HG03460 (cell line): ENCODE results near the gene HAL.
A peak's percentile ranks its signal among the peaks of the same experiment; 100 is the strongest.

ENCODE experiments used
- ATAC-seq: cut with Tn5 transposase; IDR thresholded peaks from one replicate; pipeline ENCODE4 v1.9.1; 2021; ENCODE audit not compliant: unreplicated experiment

HAL gene

DNA sequence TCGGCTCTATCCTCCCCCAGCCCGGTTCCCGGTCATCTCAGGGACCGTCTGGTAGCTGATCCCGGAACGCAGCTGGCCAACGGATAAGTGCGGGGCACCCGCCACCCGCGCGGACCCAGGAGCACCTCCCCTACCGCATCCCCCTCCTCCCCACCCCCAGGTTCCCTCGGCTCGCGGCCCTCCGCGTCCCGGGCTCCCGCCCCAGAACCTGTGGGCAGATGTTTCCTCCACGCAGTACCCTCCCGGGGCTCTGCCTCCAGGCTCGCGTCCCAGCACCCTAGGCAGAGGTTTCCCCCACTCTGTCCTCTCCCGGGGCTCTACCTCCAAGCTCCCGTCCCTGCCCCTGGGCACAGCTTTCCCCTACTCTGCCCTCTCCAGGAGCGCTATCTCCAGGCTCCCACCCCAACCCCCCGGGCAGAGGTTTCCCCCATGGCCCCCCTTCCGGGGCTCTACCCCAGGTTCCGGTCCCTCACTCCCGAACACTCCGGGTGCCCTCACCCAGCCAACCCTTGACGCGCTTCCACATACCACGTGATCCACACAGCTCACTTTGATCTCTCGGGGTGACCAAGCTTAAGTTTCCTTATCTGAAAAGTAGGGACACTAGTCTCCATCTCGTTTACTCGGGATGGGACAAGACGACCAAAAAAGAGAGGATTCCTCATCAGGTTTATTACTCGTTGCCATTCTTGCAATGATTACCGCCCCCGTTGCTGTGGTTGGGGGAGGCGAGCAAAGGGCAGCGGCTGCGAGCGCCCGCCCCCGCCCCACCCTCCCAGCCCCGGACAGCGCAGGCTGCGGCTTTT lies 53.4 kb downstream of the HAL start, which contains the start of gene CCDC38:
Gene CCDC38 (minus strand): TSS at position 91 of the 806 bp plus-strand sequence. CDS start 6,105 bp downstream, outside the sequence.
- peak; percentile 97 for ATAC-seq

DNA sequence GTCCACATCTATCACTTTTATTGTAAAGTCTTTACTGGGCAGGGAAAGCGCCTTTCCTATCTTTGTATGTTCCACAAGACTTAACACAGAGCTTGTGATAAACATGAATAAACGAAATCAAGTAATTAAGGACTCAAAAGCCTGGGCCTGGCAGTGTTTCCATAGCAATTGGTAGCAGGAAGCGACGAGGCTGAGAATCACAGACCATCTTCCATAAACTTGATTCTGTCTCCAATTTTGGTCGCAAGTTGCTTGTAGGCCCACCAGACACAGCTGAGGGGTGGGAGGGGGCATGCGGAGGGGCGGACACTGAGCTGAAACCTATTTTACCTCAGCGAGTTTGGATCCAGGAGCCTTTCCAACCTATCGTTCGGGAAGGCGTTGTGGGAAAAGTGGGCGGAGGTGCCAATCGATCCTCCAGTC lies 54.0 kb downstream of the HAL start:
- no peak for ATAC-seq

DNA sequence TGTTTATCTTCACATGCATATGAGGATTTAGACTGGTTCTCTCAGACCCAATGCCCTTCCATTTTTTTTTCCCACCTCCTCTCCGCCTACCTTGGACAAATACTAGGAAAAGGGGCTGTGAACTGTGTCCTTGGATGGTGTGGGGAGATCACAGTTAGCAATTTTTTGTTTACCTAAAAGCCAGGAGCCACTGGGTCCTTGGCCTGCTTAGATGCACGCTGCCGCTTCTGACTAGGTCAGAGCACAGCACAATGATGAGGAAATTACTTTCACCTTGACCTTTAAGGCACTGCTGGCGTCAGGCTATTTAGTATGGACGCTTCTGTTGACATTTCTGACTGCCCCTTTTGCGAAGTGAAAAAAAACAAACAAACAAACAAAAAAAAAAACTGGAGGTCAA lies 55.6 kb downstream of the HAL start:
- ATAC-seq: no peak
